ENCODE results near the gene MMP1. TPM values are rescaled to one million over a fixed set of nuclear protein-coding genes. Genes with fewer than 3 reads are reported as not detected.

The MMP1 gene
- 3.2 and 150 TPM in 2 replicates for total RNA-seq

GRCh38 chr11:102798012-102798746 is at the start of gene MMP1:
Gene MMP1 (minus strand): TSS chr11:102798160. CDS start chr11:102798092, 68 bp downstream.

GRCh38 chr11:102843489-102843888 is 45.5 kb upstream of the MMP1 start, which contains the start of gene MMP3:
Gene MMP3 (minus strand): TSS chr11:102843609. CDS start chr11:102843546, 63 bp downstream.

GRCh38 chr11:102780491-102780918 is 17.5 kb downstream of the MMP1 start, which contains the start of gene MMP10:
Gene MMP10 (minus strand): TSS chr11:102780628. CDS start chr11:102780591, 37 bp downstream.

Other genes starting within 250 kb of the MMP1 start
- not detected in 2 replicates for gene MMP20, start 172.8 kb downstream of the MMP1 start, total RNA-seq
- not detected in 2 replicates for gene MMP27, start 92.4 kb downstream of the MMP1 start, total RNA-seq
- not detected in 2 replicates for gene MMP8, start 73.2 kb downstream of the MMP1 start, total RNA-seq
- 0.93 and 10.3 TPM in 2 replicates for gene MMP10, start 17.5 kb downstream of the MMP1 start, total RNA-seq
- gene MMP3, start 45.4 kb upstream of the MMP1 start, total RNA-seq, result 0.34 and 0.36 TPM in 2 replicates
- 1.5 TPM in 1 of 2 replicates, not detected in the other for gene MMP12, start 76.8 kb upstream of the MMP1 start, total RNA-seq
- 0.07 TPM in 1 of 2 replicates, not detected in the other for gene MMP13, start 157.6 kb upstream of the MMP1 start, total RNA-seq